Osteocyte (in vitro differentiated cells): ENCODE measurements around the gene TECTB. TPM values are rescaled to one million over a fixed set of nuclear protein-coding genes. Genes with fewer than 3 reads are reported as not detected.

Source experiments
- DNase-seq: peaks from one replicate; pipeline ENCODE4 v3.0.0; 2021; ENCODE audit warnings: mixed read lengths; ENCODE audit not compliant: unreplicated experiment; ENCODE audit errors: extremely low spot score
- H3K27ac Mint-ChIP-seq: one replicate; pipeline ENCODE4 v1.8.0; 2021; ENCODE audit warnings: mild to moderate bottlenecking, mixed read lengths; ENCODE audit not compliant: unreplicated experiment
- H3K27me3 Mint-ChIP-seq: one replicate; pipeline ENCODE4 v1.8.0; 2021; ENCODE audit warnings: mixed read lengths; ENCODE audit not compliant: unreplicated experiment
- H3K36me3 Mint-ChIP-seq: one replicate; pipeline ENCODE4 v1.8.0; 2021; ENCODE audit warnings: mixed read lengths; ENCODE audit not compliant: unreplicated experiment
- H3K4me1 Mint-ChIP-seq: one replicate; pipeline ENCODE4 v1.8.0; 2021; ENCODE audit warnings: mixed read lengths; ENCODE audit not compliant: unreplicated experiment
- H3K4me3 Mint-ChIP-seq: one replicate; pipeline ENCODE4 v1.8.0; 2021; ENCODE audit warnings: mild to moderate bottlenecking, moderate library complexity, mixed read lengths; ENCODE audit not compliant: unreplicated experiment
- H3K9me3 Mint-ChIP-seq: one replicate; pipeline ENCODE4 v1.8.0; 2021; ENCODE audit warnings: mixed read lengths; ENCODE audit not compliant: unreplicated experiment
- total RNA-seq: library from RNA; stranded (reverse); gene quantifications from 2 replicates; pipeline ENCODE4 v1.2.1, GENCODE V29; 2021
- TF ChIP-seq, protein P1 (sequence below): fragments of 200-600 bp; sonication (generic); IDR thresholded peaks from 2 replicates; pipeline ENCODE4 v1.5.0; 2021; ENCODE audit warnings: antibody characterized with exemption, mild to moderate bottlenecking, moderate library complexity

TECTB gene
- total RNA-seq, 1 donor from 2014 or later = not detected

DNA sequence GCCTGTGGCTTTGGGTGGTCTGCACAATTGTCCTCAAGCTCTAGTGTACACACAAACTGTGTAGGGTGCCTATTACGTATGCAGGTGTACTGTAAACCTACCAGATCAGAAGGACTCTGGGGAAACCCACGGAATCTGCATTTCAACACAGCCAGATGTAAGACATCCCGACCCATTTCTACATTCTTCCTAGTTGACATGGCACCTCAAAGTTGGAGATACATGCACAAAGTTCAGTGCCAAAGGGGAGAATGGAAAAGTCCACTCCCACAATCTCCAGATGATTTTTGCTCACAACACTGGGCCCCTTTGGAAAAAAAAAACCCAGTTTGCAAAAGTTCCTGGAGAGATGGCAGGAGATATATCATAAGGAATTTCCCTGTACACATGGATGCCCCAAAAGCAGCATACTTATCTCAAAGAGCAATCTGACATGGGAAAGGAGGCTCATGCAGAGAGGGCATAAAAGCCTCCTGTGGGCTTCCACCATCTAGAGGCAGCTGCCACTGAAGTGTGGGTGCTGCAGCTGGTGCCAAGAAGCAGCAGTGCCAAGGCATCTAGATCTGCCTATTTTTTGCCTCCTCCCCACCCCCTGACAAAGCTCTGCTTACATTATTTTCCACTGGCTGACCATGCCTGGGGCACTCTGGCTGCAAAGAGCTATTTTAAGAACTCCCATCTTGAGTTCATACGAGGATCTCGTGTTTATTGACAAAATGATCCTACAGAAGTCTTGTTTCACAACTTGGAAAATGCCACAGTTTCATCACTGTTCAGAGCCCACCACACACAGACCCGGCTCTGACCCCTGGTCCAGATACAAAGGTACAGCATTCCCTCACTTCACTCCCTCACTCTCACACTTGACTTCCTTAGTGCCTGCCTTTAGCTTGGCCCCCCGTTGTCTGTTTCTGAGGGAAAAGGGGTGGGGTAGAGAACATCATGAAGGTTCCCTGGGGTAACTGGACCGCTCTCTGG is 12.9 kb downstream of the TECTB start:
- no peak for DNase-seq
- no peak overlapping the region for H3K4me3 Mint-ChIP-seq
- H3K27me3 Mint-ChIP-seq = peaks cover 2% of the 10 kb centered on the region
- H3K4me1 Mint-ChIP-seq = peaks cover 15% of the 10 kb centered on the region
- no peaks in the 10 kb centered on the region for H3K9me3 Mint-ChIP-seq
- peak overlapping the region; percentile 64 for H3K27ac Mint-ChIP-seq
- H3K36me3 Mint-ChIP-seq = no peaks in the 10 kb centered on the region
- TF ChIP-seq, protein P1, sequence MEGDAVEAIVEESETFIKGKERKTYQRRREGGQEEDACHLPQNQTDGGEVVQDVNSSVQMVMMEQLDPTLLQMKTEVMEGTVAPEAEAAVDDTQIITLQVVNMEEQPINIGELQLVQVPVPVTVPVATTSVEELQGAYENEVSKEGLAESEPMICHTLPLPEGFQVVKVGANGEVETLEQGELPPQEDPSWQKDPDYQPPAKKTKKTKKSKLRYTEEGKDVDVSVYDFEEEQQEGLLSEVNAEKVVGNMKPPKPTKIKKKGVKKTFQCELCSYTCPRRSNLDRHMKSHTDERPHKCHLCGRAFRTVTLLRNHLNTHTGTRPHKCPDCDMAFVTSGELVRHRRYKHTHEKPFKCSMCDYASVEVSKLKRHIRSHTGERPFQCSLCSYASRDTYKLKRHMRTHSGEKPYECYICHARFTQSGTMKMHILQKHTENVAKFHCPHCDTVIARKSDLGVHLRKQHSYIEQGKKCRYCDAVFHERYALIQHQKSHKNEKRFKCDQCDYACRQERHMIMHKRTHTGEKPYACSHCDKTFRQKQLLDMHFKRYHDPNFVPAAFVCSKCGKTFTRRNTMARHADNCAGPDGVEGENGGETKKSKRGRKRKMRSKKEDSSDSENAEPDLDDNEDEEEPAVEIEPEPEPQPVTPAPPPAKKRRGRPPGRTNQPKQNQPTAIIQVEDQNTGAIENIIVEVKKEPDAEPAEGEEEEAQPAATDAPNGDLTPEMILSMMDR = no peak

DNA sequence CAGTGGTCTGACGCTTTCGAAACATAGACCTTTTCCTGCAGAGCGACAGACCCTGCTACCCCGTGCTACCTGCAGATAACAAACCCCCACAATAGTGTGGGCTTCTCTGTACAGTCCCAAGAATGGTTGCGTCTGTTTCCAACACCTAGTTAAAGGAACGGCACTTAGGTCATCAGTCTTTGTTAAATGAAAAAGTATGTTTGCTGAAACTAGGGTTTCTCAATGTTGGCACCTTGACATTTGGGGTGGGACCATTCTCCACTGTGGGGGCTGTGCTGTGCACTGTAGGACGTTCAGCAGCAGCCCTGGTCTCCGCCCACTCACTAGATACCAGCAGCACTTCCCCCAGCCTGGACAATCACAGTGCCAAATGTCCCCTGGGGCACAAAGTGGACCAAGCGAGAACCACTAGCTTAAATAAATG is 13.7 kb downstream of the TECTB start:
- Mint-ChIP-seq H3K27ac (peak overlapping the region; percentile 64), H3K9me3 (no peaks in the 10 kb centered on the region), H3K27me3 (peaks cover 2% of the 10 kb centered on the region), H3K4me1 (peaks cover 15% of the 10 kb centered on the region), H3K4me3 (no peak overlapping the region), H3K36me3 (no peaks in the 10 kb centered on the region)
- TF ChIP-seq, protein P1 = no peak
- no peak for DNase-seq

DNA sequence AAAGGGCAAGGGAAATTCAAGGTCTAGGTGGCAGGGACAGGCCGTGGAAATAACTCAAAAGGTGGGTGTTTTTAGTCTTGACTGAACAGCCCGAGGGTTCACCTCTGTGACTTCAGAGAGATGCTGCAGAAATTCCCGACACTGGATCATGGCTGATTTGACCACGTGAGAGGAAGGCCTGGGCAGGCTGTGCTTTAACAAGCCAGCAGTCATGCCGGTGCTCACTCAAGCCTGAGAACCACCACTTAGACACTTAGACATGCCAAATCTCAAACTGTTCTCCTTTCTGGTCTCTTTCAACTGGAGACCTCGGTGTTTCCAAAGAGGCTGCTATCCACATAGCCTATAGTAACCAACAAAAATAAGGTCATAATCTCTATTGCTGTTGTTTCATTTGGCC is 15.4 kb downstream of the TECTB start:
- H3K27ac Mint-ChIP-seq = no peak overlapping the region
- H3K27me3 Mint-ChIP-seq = peaks cover 6% of the 10 kb centered on the region
- H3K36me3 Mint-ChIP-seq = no peaks in the 10 kb centered on the region
- H3K9me3 Mint-ChIP-seq = no peaks in the 10 kb centered on the region
- peaks cover 15% of the 10 kb centered on the region for H3K4me1 Mint-ChIP-seq
- TF ChIP-seq, protein P1 = no peak
- no peak for DNase-seq
- H3K4me3 Mint-ChIP-seq = no peak overlapping the region

DNA sequence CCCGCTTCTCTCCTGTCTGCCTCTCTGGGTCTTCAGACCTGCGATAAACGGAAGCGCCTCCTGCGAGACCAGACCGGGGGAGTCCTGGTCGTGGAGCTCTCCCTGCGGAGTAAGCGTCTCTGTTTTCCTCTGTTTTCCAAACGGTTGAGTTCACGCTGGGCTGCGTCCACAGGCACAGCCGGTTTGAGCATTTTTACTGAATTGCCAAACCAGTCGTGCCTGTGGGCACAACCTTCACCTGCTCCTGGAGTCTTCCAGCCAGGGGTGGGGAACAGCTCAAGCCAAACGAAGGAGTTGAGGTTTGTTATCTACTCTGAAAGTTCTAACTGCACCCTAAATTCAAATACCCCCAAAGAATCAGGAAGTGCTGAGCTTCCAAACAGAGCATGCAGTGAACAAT is 16.3 kb downstream of the TECTB start:
- Mint-ChIP-seq H3K36me3 (no peaks in the 10 kb centered on the region), H3K4me1 (peaks cover 15% of the 10 kb centered on the region), H3K9me3 (no peaks in the 10 kb centered on the region), H3K27me3 (peaks cover 9% of the 10 kb centered on the region), H3K4me3 (no peak overlapping the region), H3K27ac (no peak overlapping the region)
- TF ChIP-seq, protein P1 = no peak
- DNase-seq = no peak

DNA sequence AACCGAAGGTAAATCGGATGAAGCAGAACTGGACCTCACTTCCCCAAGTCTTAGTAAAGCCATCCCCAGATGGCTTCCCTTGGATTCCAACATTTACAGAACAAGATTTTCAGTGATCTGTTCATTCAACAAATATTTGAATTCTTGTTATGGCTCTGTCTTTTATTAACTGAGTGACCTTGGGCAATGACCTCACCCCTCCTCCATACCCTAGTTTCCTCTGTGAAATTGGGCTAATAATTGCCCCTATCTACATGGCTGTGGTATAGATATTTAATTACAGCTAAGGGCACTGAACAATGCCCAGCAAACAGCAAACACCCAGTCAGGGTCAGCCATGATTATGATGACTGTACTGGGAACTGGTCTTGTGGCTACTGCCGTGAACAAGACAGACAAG is 19.1 kb downstream of the TECTB start:
- no peak for DNase-seq
- no peaks in the 10 kb centered on the region for H3K9me3 Mint-ChIP-seq
- H3K27me3 Mint-ChIP-seq = peaks cover 17% of the 10 kb centered on the region
- H3K27ac Mint-ChIP-seq = no peak overlapping the region
- H3K4me1 Mint-ChIP-seq = no peaks in the 10 kb centered on the region
- H3K36me3 Mint-ChIP-seq = no peaks in the 10 kb centered on the region
- TF ChIP-seq, protein P1 = no peak
- no peak overlapping the region for H3K4me3 Mint-ChIP-seq
